SK-N-SH (cell line): ENCODE results near the gene DPF3. TPM values are rescaled to one million over a fixed set of nuclear protein-coding genes. Genes with fewer than 3 reads are reported as not detected.
A peak's percentile ranks its signal among the peaks of the same experiment; 100 is the strongest.

Experiments used
- CTCF ChIA-PET: fragments of 300-600, 350-600 bp; formaldehyde crosslinking; extraction: SDS; loops from one replicate; lab custom pipeline; 2021; lab: Yijun Ruan, JAX
- POLR2A ChIA-PET: fragments of 350-600 bp; sonication (Branson Sonifier 250); formaldehyde crosslinking; extraction: SDS; loops from one replicate; lab custom pipeline; 2020; ENCODE audit warnings: antibody characterized with exemption, inconsistent platforms; lab: Yijun Ruan, JAX
- DNase-seq: peaks from one replicate; pipeline ENCODE4 v3.0.0; 2012
- H2AFZ ChIP-seq: fragments of 200-600 bp; sonication (generic); 2 replicates; pipeline ENCODE4 v1.8.1; 2016; ENCODE audit warnings: antibody characterized with exemption, mild to moderate bottlenecking, low read depth
- H3F3A ChIP-seq: fragments of 200-600 bp; sonication (generic); replicated peaks from 2 replicates; pipeline ENCODE3; 2016; ENCODE audit warnings: antibody characterized with exemption, mild to moderate bottlenecking; ENCODE audit not compliant: insufficient read depth
- H3K27ac ChIP-seq, 2 experiments: fragments of 200-500 bp in 1 of 2; fragments of 200-600 bp in 1 of 2; sonication (Bioruptor generic) in 1 of 2; sonication (generic), shearing (Covaris generic) in 1 of 2; 2 replicates each; pipeline versions ENCODE4 v1.5.1 to v1.6.1; 2014 to 2016; ENCODE audit warnings: low read depth in 2 of 2, inconsistent platforms in 1 of 2, low read length in 1 of 2, mild to moderate bottlenecking in 1 of 2, mixed read lengths in 1 of 2
- H3K27me3 ChIP-seq: fragments of 200-600 bp; sonication (generic), shearing (Covaris generic); 2 replicates; pipeline ENCODE4 v1.6.1; 2016; ENCODE audit warnings: mixed run types; ENCODE audit not compliant: insufficient read depth
- H3K36me3 ChIP-seq, 2 experiments: fragments of 200-500 bp in 1 of 2; fragments of 200-600 bp in 1 of 2; sonication (Bioruptor generic) in 1 of 2; sonication (generic) in 1 of 2; replicated peaks in 1 of 2; 2 replicates each; pipeline versions ENCODE3 to v1.5.1; 2014 to 2016; ENCODE audit warnings: low read length in 1 of 2, mild to moderate bottlenecking in 1 of 2; ENCODE audit not compliant: insufficient read depth in 2 of 2, control insufficient read depth in 1 of 2
- H3K4me1 ChIP-seq, 2 experiments: fragments of 200-500 bp in 1 of 2; fragments of 200-600 bp in 1 of 2; sonication (Bioruptor generic) in 1 of 2; sonication (generic), shearing (Covaris generic) in 1 of 2; 2 replicates each; pipeline versions ENCODE4 v1.5.1 to v1.6.1; 2014 to 2016; ENCODE audit warnings: low read depth in 1 of 2, low read length in 1 of 2, mixed run types in 1 of 2; ENCODE audit not compliant: insufficient read depth in 2 of 2, control insufficient read depth in 1 of 2
- H3K4me2 ChIP-seq: fragments of 200-600 bp; sonication (generic), shearing (Covaris generic); 2 replicates; pipeline ENCODE4 v1.6.1; 2017; ENCODE audit warnings: mixed run types
- H3K4me3 ChIP-seq, 2 experiments: fragments of 200-500 bp in 1 of 2; fragments of 200-600 bp in 1 of 2; sonication (Bioruptor generic) in 1 of 2; sonication (generic), shearing (Covaris generic) in 1 of 2; 2 replicates each; pipeline versions ENCODE4 v1.5.1 to v1.8.1; 2014 to 2016; ENCODE audit warnings: low read depth in 2 of 2, inconsistent platforms in 1 of 2, low read length in 1 of 2, mild to moderate bottlenecking in 1 of 2, mixed read lengths in 1 of 2, moderate library complexity in 1 of 2
- H3K79me2 ChIP-seq: fragments of 200-600 bp; sonication (generic); 2 replicates; pipeline ENCODE4 v1.8.1; 2017; ENCODE audit warnings: mild to moderate bottlenecking; ENCODE audit not compliant: insufficient read depth
- H3K9ac ChIP-seq: fragments of 200-600 bp; sonication (generic); 2 replicates; pipeline ENCODE4 v1.6.1; 2017; ENCODE audit warnings: mixed run types
- H3K9me2 ChIP-seq: fragments of 200-600 bp; sonication (generic); 2 replicates; pipeline ENCODE4 v1.6.1; 2017; ENCODE audit warnings: mixed run types
- H3K9me3 ChIP-seq: fragments of 200-600 bp; sonication (generic); 2 replicates; pipeline ENCODE4 v1.6.1; 2017; ENCODE audit warnings: mixed run types, mild to moderate bottlenecking, moderate library complexity
- H4K20me1 ChIP-seq: fragments of 200-600 bp; sonication (generic); 2 replicates; pipeline ENCODE4 v1.6.1; 2017; ENCODE audit warnings: mild to moderate bottlenecking, mixed run types; ENCODE audit not compliant: insufficient read depth
- EZH2phosphoT487 ChIP-seq: fragments of 200-600 bp; sonication (generic); IDR thresholded peaks from 2 replicates; pipeline ENCODE4 v1.6.1; 2017; ENCODE audit warnings: low read depth, mixed run types, mild to moderate bottlenecking, antibody characterized with exemption, moderate library complexity, borderline replicate concordance
- FOXJ3 ChIP-seq: sonication (generic); formaldehyde crosslinking; IDR thresholded peaks from 2 replicates; pipeline ENCODE4 v1.5.1; 2020; ENCODE audit warnings: mild to moderate bottlenecking, missing genetic modification reagents
- GABPA ChIP-seq: IDR thresholded peaks from 2 replicates; pipeline ENCODE4 v1.4.0; 2012; ENCODE audit warnings: low read depth, mild to moderate bottlenecking
- GATA2 ChIP-seq: sonication (generic); formaldehyde crosslinking; IDR thresholded peaks from 2 replicates; pipeline ENCODE4 v1.5.0; 2020; ENCODE audit warnings: mild to moderate bottlenecking, missing genetic modification reagents
- JUND ChIP-seq: IDR thresholded peaks from 2 replicates; pipeline ENCODE4 v1.4.0; 2012
- MEF2A ChIP-seq: IDR thresholded peaks from 2 replicates; pipeline ENCODE4 v1.4.0; 2012; ENCODE audit warnings: low read depth, borderline replicate concordance
- MXI1 ChIP-seq: IDR thresholded peaks from 2 replicates; pipeline ENCODE4 v1.6.1; 2012; ENCODE audit warnings: mild to moderate bottlenecking, low read depth, low read length, improper control_type of control experiment
- NRF1 ChIP-seq: IDR thresholded peaks from 2 replicates; pipeline ENCODE4 v1.6.1; 2012; ENCODE audit warnings: low read depth, mild to moderate bottlenecking, low read length
- RAD21 ChIP-seq: IDR thresholded peaks from 2 replicates; pipeline ENCODE4 v1.6.1; 2012; ENCODE audit warnings: mild to moderate bottlenecking, low read length
- RXRA ChIP-seq: IDR thresholded peaks from 2 replicates; pipeline ENCODE4 v1.4.0; 2012; ENCODE audit warnings: low read depth, mild to moderate bottlenecking, borderline replicate concordance
- YY1 ChIP-seq: IDR thresholded peaks from 2 replicates; pipeline ENCODE4 v1.4.0; 2012; ENCODE audit warnings: low read depth, mild to moderate bottlenecking
- WGBS: methylation state at CpG from one replicate; pipeline ENCODE4 v1.1.6; 2017; ENCODE audit warnings: low lambda C conversion rate; 5-methylcytosine and 5-hydroxymethylcytosine counted together
- polyA plus RNA-seq, 3 experiments: library from polyadenylated mRNA; depleted of rRNA; stranded (reverse); fragments of >200 nt; gene quantifications; 2 replicates each; pipeline ENCODE4 v1.2.3, GENCODE V29; 2012
- TF ChIP-seq, protein P1 (sequence below): IDR thresholded peaks from 2 replicates; pipeline ENCODE4 v1.4.0; 2012; ENCODE audit warnings: low read depth, borderline replicate concordance
- TF ChIP-seq, protein P2 (sequence below): IDR thresholded peaks from 2 replicates; pipeline ENCODE4 v1.6.1; 2012; ENCODE audit warnings: mild to moderate bottlenecking, low read depth, low read length, moderate library complexity
- TF ChIP-seq, protein P3 (sequence below): fragments of 200-600 bp; sonication (generic); IDR thresholded peaks from 2 replicates; pipeline ENCODE4 v1.6.1; 2017; ENCODE audit warnings: antibody characterized with exemption, mild to moderate bottlenecking, moderate library complexity
- TF ChIP-seq, protein P4 (sequence below): fragments of 150-350 bp; IDR thresholded peaks from 2 replicates; pipeline ENCODE4 v1.6.1; 2017; ENCODE audit warnings: antibody characterized with exemption, low read length, low read depth, borderline replicate concordance
- TF ChIP-seq, protein P5 (sequence below): fragments of 150-350 bp; IDR thresholded peaks from 2 replicates; pipeline ENCODE4 v1.6.1; 2016; ENCODE audit warnings: mild to moderate bottlenecking, low read depth, low read length

The DPF3 gene
- polyA plus RNA-seq, 1 of the 3 experiments (the other 2 are of a cell fraction), result 2.8 TPM

DNA sequence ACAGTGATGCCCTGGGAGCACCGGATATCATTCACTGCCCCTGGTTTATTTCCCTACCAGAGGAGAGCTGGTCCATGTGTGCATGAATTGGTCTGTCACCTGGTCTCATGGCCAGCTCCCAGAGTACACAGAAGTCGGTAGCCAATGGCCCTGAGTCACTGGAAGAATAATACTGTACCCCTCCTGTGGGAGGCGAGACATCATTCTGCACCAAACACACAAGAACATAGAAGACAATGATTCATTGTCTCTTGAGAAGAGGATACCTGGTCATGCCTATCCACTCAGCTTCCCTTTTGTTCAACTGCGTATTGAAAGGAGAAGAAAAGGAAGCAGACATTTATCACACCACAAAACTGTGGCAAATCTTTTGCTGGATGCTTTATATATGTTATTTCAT lies 216.2 kb downstream of the DPF3 start:
- no peak overlapping the region for H3K4me3 ChIP-seq
- CTCF ChIA-PET, result interaction anchor here (1.7 to 1.8 kb wide), 2 partner anchors 10 to 161 kb away, joined by 4 to 5 read pairs; no protein-coding TSS in a partner anchor
- no peak overlapping the region for H2AFZ ChIP-seq
- H3K36me3 ChIP-seq, result no peaks in the 10 kb centered on the region
- no peaks in the 10 kb centered on the region for H4K20me1 ChIP-seq
- peaks cover 8 to 28% of the 10 kb centered on the region in 2 experiments; a peak in 2 of 4 replicates for H3K4me1 ChIP-seq
- no peak for TF ChIP-seq RAD21
- TF ChIP-seq, protein P1, sequence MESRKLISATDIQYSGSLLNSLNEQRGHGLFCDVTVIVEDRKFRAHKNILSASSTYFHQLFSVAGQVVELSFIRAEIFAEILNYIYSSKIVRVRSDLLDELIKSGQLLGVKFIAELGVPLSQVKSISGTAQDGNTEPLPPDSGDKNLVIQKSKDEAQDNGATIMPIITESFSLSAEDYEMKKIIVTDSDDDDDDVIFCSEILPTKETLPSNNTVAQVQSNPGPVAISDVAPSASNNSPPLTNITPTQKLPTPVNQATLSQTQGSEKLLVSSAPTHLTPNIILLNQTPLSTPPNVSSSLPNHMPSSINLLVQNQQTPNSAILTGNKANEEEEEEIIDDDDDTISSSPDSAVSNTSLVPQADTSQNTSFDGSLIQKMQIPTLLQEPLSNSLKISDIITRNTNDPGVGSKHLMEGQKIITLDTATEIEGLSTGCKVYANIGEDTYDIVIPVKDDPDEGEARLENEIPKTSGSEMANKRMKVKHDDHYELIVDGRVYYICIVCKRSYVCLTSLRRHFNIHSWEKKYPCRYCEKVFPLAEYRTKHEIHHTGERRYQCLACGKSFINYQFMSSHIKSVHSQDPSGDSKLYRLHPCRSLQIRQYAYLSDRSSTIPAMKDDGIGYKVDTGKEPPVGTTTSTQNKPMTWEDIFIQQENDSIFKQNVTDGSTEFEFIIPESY, result no peak
- no peak for TF ChIP-seq EZH2phosphoT487
- TF ChIP-seq MEF2A, result no peak
- TF ChIP-seq GATA2 (CRISPR knock-in tag), result no peak
- TF ChIP-seq GABPA, result no peak
- TF ChIP-seq, protein P2, sequence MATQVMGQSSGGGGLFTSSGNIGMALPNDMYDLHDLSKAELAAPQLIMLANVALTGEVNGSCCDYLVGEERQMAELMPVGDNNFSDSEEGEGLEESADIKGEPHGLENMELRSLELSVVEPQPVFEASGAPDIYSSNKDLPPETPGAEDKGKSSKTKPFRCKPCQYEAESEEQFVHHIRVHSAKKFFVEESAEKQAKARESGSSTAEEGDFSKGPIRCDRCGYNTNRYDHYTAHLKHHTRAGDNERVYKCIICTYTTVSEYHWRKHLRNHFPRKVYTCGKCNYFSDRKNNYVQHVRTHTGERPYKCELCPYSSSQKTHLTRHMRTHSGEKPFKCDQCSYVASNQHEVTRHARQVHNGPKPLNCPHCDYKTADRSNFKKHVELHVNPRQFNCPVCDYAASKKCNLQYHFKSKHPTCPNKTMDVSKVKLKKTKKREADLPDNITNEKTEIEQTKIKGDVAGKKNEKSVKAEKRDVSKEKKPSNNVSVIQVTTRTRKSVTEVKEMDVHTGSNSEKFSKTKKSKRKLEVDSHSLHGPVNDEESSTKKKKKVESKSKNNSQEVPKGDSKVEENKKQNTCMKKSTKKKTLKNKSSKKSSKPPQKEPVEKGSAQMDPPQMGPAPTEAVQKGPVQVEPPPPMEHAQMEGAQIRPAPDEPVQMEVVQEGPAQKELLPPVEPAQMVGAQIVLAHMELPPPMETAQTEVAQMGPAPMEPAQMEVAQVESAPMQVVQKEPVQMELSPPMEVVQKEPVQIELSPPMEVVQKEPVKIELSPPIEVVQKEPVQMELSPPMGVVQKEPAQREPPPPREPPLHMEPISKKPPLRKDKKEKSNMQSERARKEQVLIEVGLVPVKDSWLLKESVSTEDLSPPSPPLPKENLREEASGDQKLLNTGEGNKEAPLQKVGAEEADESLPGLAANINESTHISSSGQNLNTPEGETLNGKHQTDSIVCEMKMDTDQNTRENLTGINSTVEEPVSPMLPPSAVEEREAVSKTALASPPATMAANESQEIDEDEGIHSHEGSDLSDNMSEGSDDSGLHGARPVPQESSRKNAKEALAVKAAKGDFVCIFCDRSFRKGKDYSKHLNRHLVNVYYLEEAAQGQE, result no peak
- TF ChIP-seq RXRA, result no peak
- TF ChIP-seq YY1, result no peak
- no peak for TF ChIP-seq JUND
- TF ChIP-seq, protein P3, sequence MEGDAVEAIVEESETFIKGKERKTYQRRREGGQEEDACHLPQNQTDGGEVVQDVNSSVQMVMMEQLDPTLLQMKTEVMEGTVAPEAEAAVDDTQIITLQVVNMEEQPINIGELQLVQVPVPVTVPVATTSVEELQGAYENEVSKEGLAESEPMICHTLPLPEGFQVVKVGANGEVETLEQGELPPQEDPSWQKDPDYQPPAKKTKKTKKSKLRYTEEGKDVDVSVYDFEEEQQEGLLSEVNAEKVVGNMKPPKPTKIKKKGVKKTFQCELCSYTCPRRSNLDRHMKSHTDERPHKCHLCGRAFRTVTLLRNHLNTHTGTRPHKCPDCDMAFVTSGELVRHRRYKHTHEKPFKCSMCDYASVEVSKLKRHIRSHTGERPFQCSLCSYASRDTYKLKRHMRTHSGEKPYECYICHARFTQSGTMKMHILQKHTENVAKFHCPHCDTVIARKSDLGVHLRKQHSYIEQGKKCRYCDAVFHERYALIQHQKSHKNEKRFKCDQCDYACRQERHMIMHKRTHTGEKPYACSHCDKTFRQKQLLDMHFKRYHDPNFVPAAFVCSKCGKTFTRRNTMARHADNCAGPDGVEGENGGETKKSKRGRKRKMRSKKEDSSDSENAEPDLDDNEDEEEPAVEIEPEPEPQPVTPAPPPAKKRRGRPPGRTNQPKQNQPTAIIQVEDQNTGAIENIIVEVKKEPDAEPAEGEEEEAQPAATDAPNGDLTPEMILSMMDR, result no peak
- TF ChIP-seq FOXJ3, result no peak
- TF ChIP-seq NRF1, result no peak
- TF ChIP-seq, protein P4, sequence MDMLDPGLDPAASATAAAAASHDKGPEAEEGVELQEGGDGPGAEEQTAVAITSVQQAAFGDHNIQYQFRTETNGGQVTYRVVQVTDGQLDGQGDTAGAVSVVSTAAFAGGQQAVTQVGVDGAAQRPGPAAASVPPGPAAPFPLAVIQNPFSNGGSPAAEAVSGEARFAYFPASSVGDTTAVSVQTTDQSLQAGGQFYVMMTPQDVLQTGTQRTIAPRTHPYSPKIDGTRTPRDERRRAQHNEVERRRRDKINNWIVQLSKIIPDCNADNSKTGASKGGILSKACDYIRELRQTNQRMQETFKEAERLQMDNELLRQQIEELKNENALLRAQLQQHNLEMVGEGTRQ, result no peak
- TF ChIP-seq, protein P5, sequence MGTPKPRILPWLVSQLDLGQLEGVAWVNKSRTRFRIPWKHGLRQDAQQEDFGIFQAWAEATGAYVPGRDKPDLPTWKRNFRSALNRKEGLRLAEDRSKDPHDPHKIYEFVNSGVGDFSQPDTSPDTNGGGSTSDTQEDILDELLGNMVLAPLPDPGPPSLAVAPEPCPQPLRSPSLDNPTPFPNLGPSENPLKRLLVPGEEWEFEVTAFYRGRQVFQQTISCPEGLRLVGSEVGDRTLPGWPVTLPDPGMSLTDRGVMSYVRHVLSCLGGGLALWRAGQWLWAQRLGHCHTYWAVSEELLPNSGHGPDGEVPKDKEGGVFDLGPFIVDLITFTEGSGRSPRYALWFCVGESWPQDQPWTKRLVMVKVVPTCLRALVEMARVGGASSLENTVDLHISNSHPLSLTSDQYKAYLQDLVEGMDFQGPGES, result no peak
- TF ChIP-seq MXI1, result no peak
- no peak overlapping the region; the same call in 1 of the 2 replicates for H3K4me2 ChIP-seq
- no peaks in the 10 kb centered on the region for H3K79me2 ChIP-seq
- WGBS, result 66% methylated on average over 4 of the region's 4 CpGs
- POLR2A ChIA-PET, result no interaction called here
- no peaks in the 10 kb centered on the region for H3K9me2 ChIP-seq
- no peaks in the 10 kb centered on the region for H3K9me3 ChIP-seq
- no peak overlapping the region for H3K9ac ChIP-seq
- no peak for DNase-seq
- no peaks in the 10 kb centered on the region for H3F3A ChIP-seq
- no peaks in the 10 kb centered on the region for H3K27me3 ChIP-seq
- peak overlapping the region in 1 of 2 experiments; percentile 64; a peak in 2 of 4 replicates for H3K27ac ChIP-seq
